PC-3 (cell line): ENCODE measurements around the gene NEDD4L. TPM values are rescaled to one million over a fixed set of nuclear protein-coding genes. Genes with fewer than 3 reads are reported as not detected.

Experiments
- ATAC-seq: fragments of 200-7000 bp; cut with Tn5 transposase; 2 replicates; pipeline ENCODE4 v1.9.1; 2020; ENCODE audit warnings: mild to moderate bottlenecking, moderate library complexity
- BruUV-seq: library from RNA; stranded (reverse); fragments of 400-500 nt; replicated peaks from 2 replicates; lab custom pipeline; 2021; lab: Mats Ljungman, UMichigan
- CTCF ChIA-PET: fragments of 300-600 bp; sonication (Branson Sonifier 250); formaldehyde crosslinking; loops from one replicate; lab custom pipeline; 2022; ENCODE audit warnings: antibody characterized with exemption; lab: Charles Lee
- POLR2A ChIA-PET: fragments of 300-600 bp; sonication (Branson Sonifier 250); formaldehyde crosslinking; loops from one replicate; lab custom pipeline; 2022; ENCODE audit warnings: antibody characterized with exemption; ENCODE audit not compliant: unreplicated experiment; lab: Charles Lee
- DNase-seq: peaks from one replicate; pipeline ENCODE4 v3.0.0-alpha.2; 2015
- H2AFZ ChIP-seq: fragments of 300-600 bp; sonication (generic); 2 replicates; pipeline ENCODE4 v1.6.0; 2016; ENCODE audit warnings: antibody characterized with exemption, low read length
- H3F3A ChIP-seq: fragments of 300-600 bp; sonication (generic); one replicate; pipeline ENCODE4 v1.6.0; 2017; ENCODE audit warnings: antibody characterized with exemption, low read length, control low read depth, mild to moderate bottlenecking; ENCODE audit not compliant: unreplicated experiment
- H3K27ac ChIP-seq: fragments of 300-600 bp; sonication (generic); 2 replicates; pipeline ENCODE4 v1.5.1; 2016; ENCODE audit warnings: mild to moderate bottlenecking, low read length
- H3K27me3 ChIP-seq: fragments of 300-600 bp; sonication (generic); 2 replicates; pipeline ENCODE4 v1.6.1; 2016; ENCODE audit warnings: low read length, mixed read lengths
- H3K36me3 ChIP-seq: fragments of 300-600 bp; sonication (generic); 2 replicates; pipeline ENCODE4 v1.6.1; 2016; ENCODE audit warnings: low read depth, mixed run types, low read length, mixed read lengths
- H3K4me1 ChIP-seq: fragments of 300-600 bp; sonication (generic); 2 replicates; pipeline ENCODE4 v1.5.1; 2016; ENCODE audit warnings: low read length; ENCODE audit not compliant: insufficient read depth
- H3K4me2 ChIP-seq: fragments of 300-600 bp; sonication (generic); 2 replicates; pipeline ENCODE4 v1.6.0; 2016; ENCODE audit warnings: low read length
- H3K4me3 ChIP-seq: fragments of 300-600 bp; sonication (generic); 2 replicates; pipeline ENCODE4 v1.5.1; 2016; ENCODE audit warnings: mild to moderate bottlenecking, low read length, mixed read lengths
- H3K79me2 ChIP-seq: fragments of 300-600 bp; sonication (generic); 2 replicates; pipeline ENCODE4 v1.6.1; 2017; ENCODE audit warnings: low read length, mixed read lengths
- H3K9ac ChIP-seq: fragments of 300-600 bp; sonication (generic); 2 replicates; pipeline ENCODE4 v1.6.0; 2016; ENCODE audit warnings: mild to moderate bottlenecking, low read length
- H3K9me2 ChIP-seq: fragments of 300-600 bp; sonication (generic); replicated peaks from 2 replicates; pipeline ENCODE4 v1.6.1; 2016; ENCODE audit warnings: mixed run types, low read length, mixed read lengths
- H3K9me3 ChIP-seq: fragments of 300-600 bp; sonication (generic); 2 replicates; pipeline ENCODE4 v1.6.1; 2016; ENCODE audit warnings: low read length, mixed read lengths
- H4K20me1 ChIP-seq: fragments of 300-600 bp; sonication (generic); 2 replicates; pipeline ENCODE4 v1.6.1; 2016; ENCODE audit warnings: low read length, mixed read lengths
- EZH2 ChIP-seq: fragments of 300-600 bp; sonication (generic); IDR thresholded peaks from one replicate; pipeline ENCODE4 v1.6.1; 2017; ENCODE audit warnings: antibody characterized with exemption, mild to moderate bottlenecking, low read length; ENCODE audit not compliant: unreplicated experiment
- EZH2phosphoT487 ChIP-seq: fragments of 300-600 bp; sonication (generic); IDR thresholded peaks from 2 replicates; pipeline ENCODE4 v1.6.1; 2018; ENCODE audit warnings: mild to moderate bottlenecking, antibody characterized with exemption, low read length, borderline replicate concordance
- intact Hi-C: fragments of 100-400 bp; cut with micrococcal nuclease; formaldehyde crosslinking; loops from 2 replicates; pipeline ENCODE4 v1.9.0; 2023
- total RNA-seq: library from RNA; depleted of rRNA; stranded (reverse); fragments of >200 nt; gene quantifications from 2 replicates; pipeline ENCODE4 v1.2.3, GENCODE V29; 2014
- TF ChIP-seq, protein P1 (sequence below): fragments of 300-600 bp; sonication (generic); conservative IDR thresholded peaks from 2 replicates; pipeline ENCODE4 v1.5.1; 2017; ENCODE audit warnings: antibody characterized with exemption, low read depth, mild to moderate bottlenecking, low read length

The NEDD4L gene
- total RNA-seq, 1 experiment from 2014 or later, result 105 TPM

DNA sequence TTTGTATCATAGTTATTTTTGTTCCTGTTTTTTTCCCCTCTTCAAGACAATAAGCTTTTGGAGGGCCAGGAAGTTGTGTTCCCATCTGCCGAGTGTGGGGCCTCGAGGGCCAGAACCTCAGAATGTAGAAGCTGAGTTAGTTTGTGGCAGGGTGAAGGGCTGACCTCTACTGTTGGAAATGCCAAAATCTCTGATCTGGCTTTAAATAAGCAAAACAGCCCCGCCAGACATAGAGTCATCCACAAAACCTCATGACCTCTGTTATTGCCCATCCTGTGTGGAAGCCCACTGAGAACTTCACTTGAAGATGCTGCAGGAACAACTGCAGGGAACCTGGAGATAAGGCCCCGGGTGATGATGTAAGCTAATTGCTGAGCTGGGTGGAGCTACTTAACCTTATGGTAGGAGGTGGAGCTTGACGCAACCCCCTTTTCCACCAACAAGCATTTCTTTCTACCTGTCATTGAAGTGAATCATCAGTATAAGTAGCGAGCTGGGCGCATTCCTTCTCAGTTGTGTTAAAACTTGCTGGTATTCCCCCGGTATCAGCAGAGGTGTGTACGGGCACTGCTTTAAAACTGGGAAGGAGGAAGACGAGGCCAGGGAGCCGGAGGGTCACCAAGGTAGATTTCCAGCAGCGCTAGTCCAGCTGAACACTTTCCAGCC, 177.2 kb downstream of the NEDD4L start:
- TF ChIP-seq, protein P1, sequence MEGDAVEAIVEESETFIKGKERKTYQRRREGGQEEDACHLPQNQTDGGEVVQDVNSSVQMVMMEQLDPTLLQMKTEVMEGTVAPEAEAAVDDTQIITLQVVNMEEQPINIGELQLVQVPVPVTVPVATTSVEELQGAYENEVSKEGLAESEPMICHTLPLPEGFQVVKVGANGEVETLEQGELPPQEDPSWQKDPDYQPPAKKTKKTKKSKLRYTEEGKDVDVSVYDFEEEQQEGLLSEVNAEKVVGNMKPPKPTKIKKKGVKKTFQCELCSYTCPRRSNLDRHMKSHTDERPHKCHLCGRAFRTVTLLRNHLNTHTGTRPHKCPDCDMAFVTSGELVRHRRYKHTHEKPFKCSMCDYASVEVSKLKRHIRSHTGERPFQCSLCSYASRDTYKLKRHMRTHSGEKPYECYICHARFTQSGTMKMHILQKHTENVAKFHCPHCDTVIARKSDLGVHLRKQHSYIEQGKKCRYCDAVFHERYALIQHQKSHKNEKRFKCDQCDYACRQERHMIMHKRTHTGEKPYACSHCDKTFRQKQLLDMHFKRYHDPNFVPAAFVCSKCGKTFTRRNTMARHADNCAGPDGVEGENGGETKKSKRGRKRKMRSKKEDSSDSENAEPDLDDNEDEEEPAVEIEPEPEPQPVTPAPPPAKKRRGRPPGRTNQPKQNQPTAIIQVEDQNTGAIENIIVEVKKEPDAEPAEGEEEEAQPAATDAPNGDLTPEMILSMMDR, result no peak
- no peak for TF ChIP-seq EZH2
- Histone ChIP-seq H3K27ac (peak overlapping the region; percentile 86), H3K9ac (peak overlapping the region; percentile 78), H4K20me1 (peaks cover 30% of the 10 kb centered on the region), H3K9me3 (no peaks in the 10 kb centered on the region), H3K9me2 (no peaks in the 10 kb centered on the region), H3K79me2 (peaks cover 87% of the 10 kb centered on the region), H3K4me1 (peaks cover 78% of the 10 kb centered on the region), H3F3A (no peaks in the 10 kb centered on the region), H3K36me3 (no peaks in the 10 kb centered on the region), H2AFZ (no peak overlapping the region), H3K27me3 (no peaks in the 10 kb centered on the region), H3K4me2 (peak overlapping the region; percentile 88), H3K4me3 (peak overlapping the region; percentile 93)
- TSS peak; percentile 13 for BruUV-seq
- ChIA-PET CTCF (interaction anchor here (0.8 to 1.0 kb wide), 2 partner anchors 13 to 25 kb away, joined by 3 to 4 read pairs; no protein-coding TSS in a partner anchor), POLR2A (interaction anchor here (0.5 to 1.4 kb wide), 16 partner anchors 9 to 1798 kb away, joined by 3 to 12 read pairs (median 4); no protein-coding TSS in a partner anchor)
- ATAC-seq, result peak; percentile 46
- peak; percentile 96 for DNase-seq
- intact Hi-C loops, result loop anchor here (5.0 kb wide), 2 partner anchors 66 to 84 kb away; no protein-coding TSS in a partner anchor

DNA sequence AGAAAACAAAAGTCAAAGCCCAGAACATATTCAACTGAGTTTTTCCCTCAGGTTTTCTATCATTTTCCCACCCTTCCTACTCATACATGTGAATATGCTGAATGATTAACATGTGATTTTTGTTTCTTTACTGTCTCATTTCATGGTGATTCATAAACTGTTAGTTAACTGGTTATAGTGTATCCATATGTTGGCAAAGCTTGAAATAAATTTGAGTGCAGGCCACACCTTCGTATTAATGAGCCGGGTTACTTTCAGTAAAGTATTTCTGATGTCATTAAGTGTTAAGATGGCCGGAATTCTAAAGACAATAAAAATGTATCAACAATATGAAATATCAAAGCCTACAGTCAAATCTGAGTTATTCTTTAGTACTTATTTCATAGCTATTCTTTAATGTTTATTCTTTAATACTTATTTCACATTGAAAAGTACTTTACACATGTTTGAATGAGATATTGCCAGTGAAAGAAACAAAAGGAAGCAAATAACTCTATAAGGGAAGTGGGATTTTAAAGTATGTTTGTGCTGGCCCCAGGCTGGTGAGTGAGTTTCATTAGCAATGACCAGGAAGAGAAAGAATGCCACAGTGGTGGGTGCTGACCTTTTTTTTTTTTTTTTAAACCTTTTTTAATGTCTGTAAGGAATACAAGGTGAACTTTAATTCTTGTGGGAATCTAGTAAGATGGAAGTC, 178.6 kb downstream of the NEDD4L start:
- CTCF ChIA-PET, result no interaction called here
- POLR2A ChIA-PET, result interaction anchor here (0.5 to 1.2 kb wide), 3 partner anchors 46 to 66 kb away, joined by 3 to 4 read pairs (median 3); no protein-coding TSS in a partner anchor
- H3K4me1 ChIP-seq, result peaks cover 64% of the 10 kb centered on the region

More for the DNA sequence above, 178.6 kb downstream of the NEDD4L start:
- intact Hi-C loops, result loop anchor here (5.0 kb wide), 2 partner anchors 65 to 85 kb away; no protein-coding TSS in a partner anchor
- Histone ChIP-seq H3F3A (no peaks in the 10 kb centered on the region), H3K79me2 (peaks cover 87% of the 10 kb centered on the region), H3K36me3 (peaks cover 5% of the 10 kb centered on the region; the same call in 1 of the 2 replicates), H4K20me1 (peaks cover 44% of the 10 kb centered on the region), H3K27me3 (no peaks in the 10 kb centered on the region), H3K9ac (peak overlapping the region; percentile 78), H2AFZ (no peak overlapping the region), H3K4me3 (peak overlapping the region; percentile 93), H3K9me2 (no peaks in the 10 kb centered on the region), H3K4me2 (peak overlapping the region; percentile 88), H3K9me3 (no peaks in the 10 kb centered on the region), H3K27ac (peak overlapping the region; percentile 86)
- no peak for ATAC-seq
- peak; percentile 51 for DNase-seq
- no TSS peak for BruUV-seq
- no peak for TF ChIP-seq EZH2phosphoT487
- TF ChIP-seq, protein P1, result no peak
- no peak for TF ChIP-seq EZH2
